HepG2 (cell line): ENCODE data around the gene HSD17B8. TPM values are rescaled to one million over a fixed set of nuclear protein-coding genes. Genes with fewer than 3 reads are reported as not detected.

Experiments
- ASH2L ChIP-seq: fragments of 300-600, 200-600 bp; sonication (generic); IDR thresholded peaks from 2 replicates; pipeline ENCODE4 v1.7.0; 2017; ENCODE audit warnings: low read depth, mild to moderate bottlenecking, moderate library complexity, mixed read lengths, low read length; ENCODE audit not compliant: insufficient read length
- BRCA1 ChIP-seq: sonication (generic); formaldehyde crosslinking; IDR thresholded peaks from 2 replicates; pipeline ENCODE4 v1.4.0; 2020; ENCODE audit warnings: missing genetic modification reagents
- EHMT2 ChIP-seq: fragments of 200-600 bp; sonication (generic); IDR thresholded peaks from 2 replicates; pipeline ENCODE4 v1.7.0; 2017; ENCODE audit warnings: antibody characterized with exemption, low read depth, low read length, borderline replicate concordance
- HMG20A ChIP-seq: IDR thresholded peaks from 2 replicates; pipeline ENCODE4 v1.6.1; 2016; ENCODE audit warnings: borderline replicate concordance
- KAT8 ChIP-seq: IDR thresholded peaks from 2 replicates; pipeline ENCODE4 v1.6.1; 2016; ENCODE audit warnings: missing genetic modification reagents, missing compliant biosample characterization
- MAFF ChIP-seq: IDR thresholded peaks from 2 replicates; pipeline ENCODE4 v1.6.1; 2011; ENCODE audit warnings: low read depth, low read length, improper control_type of control experiment
- PCBP1 ChIP-seq: fragments of 200-400 bp; formaldehyde crosslinking; IDR thresholded peaks from 2 replicates; pipeline ENCODE4 v1.6.1; 2017; ENCODE audit warnings: mild to moderate bottlenecking, low read depth, low read length, borderline replicate concordance
- SNAI1 ChIP-seq: sonication (generic); formaldehyde crosslinking; IDR thresholded peaks from 2 replicates; pipeline ENCODE4 v1.5.0; 2020; ENCODE audit warnings: mild to moderate bottlenecking, missing genetic modification reagents, borderline replicate concordance
- SP140L ChIP-seq: sonication (generic); formaldehyde crosslinking; IDR thresholded peaks from 2 replicates; pipeline ENCODE4 v1.4.0; 2020; ENCODE audit warnings: missing genetic modification reagents, borderline replicate concordance
- ZNF33B ChIP-seq: sonication (generic); formaldehyde crosslinking; IDR thresholded peaks from 2 replicates; pipeline ENCODE4 v1.5.1; 2020; ENCODE audit warnings: mild to moderate bottlenecking, missing genetic modification reagents
- ZNF496 ChIP-seq: sonication (generic); formaldehyde crosslinking; IDR thresholded peaks from 2 replicates; pipeline ENCODE4 v1.8.1; 2023; ENCODE audit warnings: mild to moderate bottlenecking, moderate library complexity, missing genetic modification reagents; ENCODE audit not compliant: insufficient replicate concordance
- ZNF782 ChIP-seq: sonication (generic); formaldehyde crosslinking; IDR thresholded peaks from 2 replicates; pipeline ENCODE4 v1.4.0; 2020; ENCODE audit warnings: missing genetic modification reagents, mild to moderate bottlenecking, borderline replicate concordance
- ZSCAN21 ChIP-seq: sonication (generic); formaldehyde crosslinking; IDR thresholded peaks from 2 replicates; pipeline ENCODE4 v1.8.0; 2022; ENCODE audit warnings: mild to moderate bottlenecking, missing genetic modification reagents, moderate library complexity, borderline replicate concordance
- polyA plus RNA-seq, 8 experiments: library from polyadenylated mRNA; depleted of rRNA in 3 of 8; stranded (reverse) in 7 of 8; unstranded in 1 of 8; fragments of >200 nt; fragmentation: Illumina TruSeq in 4 of 8; extraction: Trizol in 4 of 8; gene quantifications; 2 replicates each; pipeline versions ENCODE4 v1.2.1 to v1.2.3, GENCODE V29; 2011 to 2016; ENCODE audit warnings: low read depth in 4 of 8, missing spikeins in 1 of 8, mixed read lengths in 1 of 8; ENCODE audit not compliant: insufficient read depth in 1 of 8
- total RNA-seq, 5 experiments: library from RNA; depleted of rRNA; stranded (reverse); fragments of >200 nt; fragmentation: Illumina TruSeq; extraction: Trizol; gene quantifications; 2 replicates each; pipeline ENCODE4 v1.2.3, GENCODE V29; 2016; ENCODE audit warnings: low read depth in 1 of 5
- TF ChIP-seq, protein P1 (sequence below): IDR thresholded peaks from 2 replicates; pipeline ENCODE4 v1.4.0; 2020; ENCODE audit warnings: mild to moderate bottlenecking, missing genetic modification reagents
- TF ChIP-seq, protein P2 (sequence below): sonication (generic); formaldehyde crosslinking; IDR thresholded peaks from 2 replicates; pipeline ENCODE4 v1.4.0; 2020; ENCODE audit warnings: missing genetic modification reagents
- TF ChIP-seq, protein P3 (sequence below): sonication (generic); formaldehyde crosslinking; IDR thresholded peaks from 2 replicates; pipeline ENCODE4 v1.4.0; 2020; ENCODE audit warnings: missing genetic modification reagents
- TF ChIP-seq, protein P4 (sequence below): sonication (generic); formaldehyde crosslinking; IDR thresholded peaks from 2 replicates; pipeline ENCODE4 v1.5.0; 2020; ENCODE audit warnings: missing genetic modification reagents
- TF ChIP-seq, protein P5 (sequence below): sonication (generic); formaldehyde crosslinking; IDR thresholded peaks from 2 replicates; pipeline ENCODE4 v1.8.0; 2022; ENCODE audit warnings: mild to moderate bottlenecking, missing genetic modification reagents; ENCODE audit not compliant: insufficient replicate concordance

HSD17B8 gene
- total and polyA plus RNA-seq, 2 of the 13 experiments (the other 11 are each of a cell fraction or from before 2014, with no cell fraction given), result 12.6 to 20.1 TPM

DNA sequence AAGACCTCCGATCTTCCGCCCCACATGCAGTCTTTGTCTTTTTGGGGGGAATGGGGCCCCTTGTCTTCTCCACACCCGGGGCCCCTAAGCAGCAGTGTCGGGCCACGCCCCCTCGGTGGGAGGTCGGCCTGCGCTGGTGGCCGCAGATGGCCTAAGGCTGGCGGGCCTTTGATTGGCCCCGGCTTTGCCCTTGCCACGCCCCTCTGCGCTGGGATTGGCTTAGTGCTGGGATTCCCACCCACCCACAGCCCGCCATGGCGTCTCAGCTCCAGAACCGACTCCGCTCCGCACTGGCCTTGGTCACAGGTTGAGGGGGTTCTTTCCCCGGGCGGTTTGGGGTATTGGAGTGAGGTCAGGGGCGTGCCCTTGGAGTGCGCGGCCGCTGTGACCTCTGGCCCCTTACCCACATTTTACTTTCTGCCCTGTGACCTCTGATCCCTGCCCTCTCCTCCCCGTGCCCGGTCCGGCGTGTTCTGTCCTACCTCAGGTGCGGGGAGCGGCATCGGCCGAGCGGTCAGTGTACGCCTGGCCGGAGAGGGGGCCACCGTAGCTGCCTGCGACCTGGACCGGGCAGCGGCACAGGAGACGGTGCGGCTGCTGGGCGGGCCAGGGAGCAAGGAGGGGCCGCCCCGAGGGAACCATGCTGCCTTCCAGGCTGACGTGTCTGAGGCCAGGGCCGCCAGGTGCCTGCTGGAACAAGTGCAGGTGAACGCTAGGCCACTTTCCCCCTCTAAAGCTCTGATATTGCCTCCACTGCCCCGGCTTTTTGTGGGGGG, at the start of gene HSD17B8 (continued):
- TF ChIP-seq, protein P1, sequence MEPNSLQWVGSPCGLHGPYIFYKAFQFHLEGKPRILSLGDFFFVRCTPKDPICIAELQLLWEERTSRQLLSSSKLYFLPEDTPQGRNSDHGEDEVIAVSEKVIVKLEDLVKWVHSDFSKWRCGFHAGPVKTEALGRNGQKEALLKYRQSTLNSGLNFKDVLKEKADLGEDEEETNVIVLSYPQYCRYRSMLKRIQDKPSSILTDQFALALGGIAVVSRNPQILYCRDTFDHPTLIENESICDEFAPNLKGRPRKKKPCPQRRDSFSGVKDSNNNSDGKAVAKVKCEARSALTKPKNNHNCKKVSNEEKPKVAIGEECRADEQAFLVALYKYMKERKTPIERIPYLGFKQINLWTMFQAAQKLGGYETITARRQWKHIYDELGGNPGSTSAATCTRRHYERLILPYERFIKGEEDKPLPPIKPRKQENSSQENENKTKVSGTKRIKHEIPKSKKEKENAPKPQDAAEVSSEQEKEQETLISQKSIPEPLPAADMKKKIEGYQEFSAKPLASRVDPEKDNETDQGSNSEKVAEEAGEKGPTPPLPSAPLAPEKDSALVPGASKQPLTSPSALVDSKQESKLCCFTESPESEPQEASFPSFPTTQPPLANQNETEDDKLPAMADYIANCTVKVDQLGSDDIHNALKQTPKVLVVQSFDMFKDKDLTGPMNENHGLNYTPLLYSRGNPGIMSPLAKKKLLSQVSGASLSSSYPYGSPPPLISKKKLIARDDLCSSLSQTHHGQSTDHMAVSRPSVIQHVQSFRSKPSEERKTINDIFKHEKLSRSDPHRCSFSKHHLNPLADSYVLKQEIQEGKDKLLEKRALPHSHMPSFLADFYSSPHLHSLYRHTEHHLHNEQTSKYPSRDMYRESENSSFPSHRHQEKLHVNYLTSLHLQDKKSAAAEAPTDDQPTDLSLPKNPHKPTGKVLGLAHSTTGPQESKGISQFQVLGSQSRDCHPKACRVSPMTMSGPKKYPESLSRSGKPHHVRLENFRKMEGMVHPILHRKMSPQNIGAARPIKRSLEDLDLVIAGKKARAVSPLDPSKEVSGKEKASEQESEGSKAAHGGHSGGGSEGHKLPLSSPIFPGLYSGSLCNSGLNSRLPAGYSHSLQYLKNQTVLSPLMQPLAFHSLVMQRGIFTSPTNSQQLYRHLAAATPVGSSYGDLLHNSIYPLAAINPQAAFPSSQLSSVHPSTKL (CRISPR knock-in tag), result peak; percentile 15; the same call in 1 of the 2 replicates
- TF ChIP-seq BRCA1 (CRISPR knock-in tag) (peak; percentile 90), MAFF (no peak), SP140L (CRISPR knock-in tag) (no peak), ZNF496 (no peak), ZNF782 (peak; percentile 71; the same call in 1 of the 2 replicates), HMG20A (CRISPR knock-in tag) (0 out of 2 replicates have a peak, but pooled peaks have one; percentile 19), PCBP1 (peak; percentile 84; the same call in 1 of the 2 replicates), ZSCAN21 (CRISPR knock-in tag) (peak; percentile 95), KAT8 (CRISPR knock-in tag) (peak; percentile 76), EHMT2 (no peak), SNAI1 (CRISPR knock-in tag) (0 out of 2 replicates have a peak, but pooled peaks have one; percentile 71), ZNF33B (CRISPR knock-in tag) (no peak; the same call in 1 of the 2 replicates), ASH2L (peak; percentile 79)
- TF ChIP-seq, protein P2, sequence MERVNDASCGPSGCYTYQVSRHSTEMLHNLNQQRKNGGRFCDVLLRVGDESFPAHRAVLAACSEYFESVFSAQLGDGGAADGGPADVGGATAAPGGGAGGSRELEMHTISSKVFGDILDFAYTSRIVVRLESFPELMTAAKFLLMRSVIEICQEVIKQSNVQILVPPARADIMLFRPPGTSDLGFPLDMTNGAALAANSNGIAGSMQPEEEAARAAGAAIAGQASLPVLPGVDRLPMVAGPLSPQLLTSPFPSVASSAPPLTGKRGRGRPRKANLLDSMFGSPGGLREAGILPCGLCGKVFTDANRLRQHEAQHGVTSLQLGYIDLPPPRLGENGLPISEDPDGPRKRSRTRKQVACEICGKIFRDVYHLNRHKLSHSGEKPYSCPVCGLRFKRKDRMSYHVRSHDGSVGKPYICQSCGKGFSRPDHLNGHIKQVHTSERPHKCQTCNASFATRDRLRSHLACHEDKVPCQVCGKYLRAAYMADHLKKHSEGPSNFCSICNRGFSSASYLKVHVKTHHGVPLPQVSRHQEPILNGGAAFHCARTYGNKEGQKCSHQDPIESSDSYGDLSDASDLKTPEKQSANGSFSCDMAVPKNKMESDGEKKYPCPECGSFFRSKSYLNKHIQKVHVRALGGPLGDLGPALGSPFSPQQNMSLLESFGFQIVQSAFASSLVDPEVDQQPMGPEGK (CRISPR knock-in tag), result peak; percentile 54
- TF ChIP-seq, protein P3, sequence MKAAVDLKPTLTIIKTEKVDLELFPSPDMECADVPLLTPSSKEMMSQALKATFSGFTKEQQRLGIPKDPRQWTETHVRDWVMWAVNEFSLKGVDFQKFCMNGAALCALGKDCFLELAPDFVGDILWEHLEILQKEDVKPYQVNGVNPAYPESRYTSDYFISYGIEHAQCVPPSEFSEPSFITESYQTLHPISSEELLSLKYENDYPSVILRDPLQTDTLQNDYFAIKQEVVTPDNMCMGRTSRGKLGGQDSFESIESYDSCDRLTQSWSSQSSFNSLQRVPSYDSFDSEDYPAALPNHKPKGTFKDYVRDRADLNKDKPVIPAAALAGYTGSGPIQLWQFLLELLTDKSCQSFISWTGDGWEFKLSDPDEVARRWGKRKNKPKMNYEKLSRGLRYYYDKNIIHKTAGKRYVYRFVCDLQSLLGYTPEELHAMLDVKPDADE (CRISPR knock-in tag), result 0 out of 2 replicates have a peak, but pooled peaks have one; percentile 49
- TF ChIP-seq, protein P4, sequence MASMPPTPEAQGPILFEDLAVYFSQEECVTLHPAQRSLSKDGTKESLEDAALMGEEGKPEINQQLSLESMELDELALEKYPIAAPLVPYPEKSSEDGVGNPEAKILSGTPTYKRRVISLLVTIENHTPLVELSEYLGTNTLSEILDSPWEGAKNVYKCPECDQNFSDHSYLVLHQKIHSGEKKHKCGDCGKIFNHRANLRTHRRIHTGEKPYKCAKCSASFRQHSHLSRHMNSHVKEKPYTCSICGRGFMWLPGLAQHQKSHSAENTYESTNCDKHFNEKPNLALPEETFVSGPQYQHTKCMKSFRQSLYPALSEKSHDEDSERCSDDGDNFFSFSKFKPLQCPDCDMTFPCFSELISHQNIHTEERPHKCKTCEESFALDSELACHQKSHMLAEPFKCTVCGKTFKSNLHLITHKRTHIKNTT, result no peak
- TF ChIP-seq, protein P5, sequence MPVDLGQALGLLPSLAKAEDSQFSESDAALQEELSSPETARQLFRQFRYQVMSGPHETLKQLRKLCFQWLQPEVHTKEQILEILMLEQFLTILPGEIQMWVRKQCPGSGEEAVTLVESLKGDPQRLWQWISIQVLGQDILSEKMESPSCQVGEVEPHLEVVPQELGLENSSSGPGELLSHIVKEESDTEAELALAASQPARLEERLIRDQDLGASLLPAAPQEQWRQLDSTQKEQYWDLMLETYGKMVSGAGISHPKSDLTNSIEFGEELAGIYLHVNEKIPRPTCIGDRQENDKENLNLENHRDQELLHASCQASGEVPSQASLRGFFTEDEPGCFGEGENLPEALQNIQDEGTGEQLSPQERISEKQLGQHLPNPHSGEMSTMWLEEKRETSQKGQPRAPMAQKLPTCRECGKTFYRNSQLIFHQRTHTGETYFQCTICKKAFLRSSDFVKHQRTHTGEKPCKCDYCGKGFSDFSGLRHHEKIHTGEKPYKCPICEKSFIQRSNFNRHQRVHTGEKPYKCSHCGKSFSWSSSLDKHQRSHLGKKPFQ (CRISPR knock-in tag), result no peak
